CD4-positive, alpha-beta T cell treated with Interleukin-21 for 1 hour (primary cell): ENCODE data around the gene LRCH3.

Experiments
- DNase-seq: peaks from one replicate; pipeline ENCODE4 v3.0.0-alpha.2; 2020

The LRCH3 gene

GRCh38 chr3:197791113-197791891 is at the start of gene LRCH3:
TSS of gene LRCH3 (plus strand) at chr3:197791254. CDS start at chr3:197791279, 25 bp downstream.
- DNase-seq = peak; percentile 85

- DNase-seq = no peak
Measured at GRCh38 chr3:197742787-197743186, 48.3 kb upstream of the LRCH3 start.

- no peak for DNase-seq
Measured at GRCh38 chr3:197746209-197746608, 44.8 kb upstream of the LRCH3 start.

GRCh38 chr3:197746801-197747237 is 44.2 kb upstream of the LRCH3 start:
- DNase-seq = no peak

- no peak for DNase-seq
Measured at GRCh38 chr3:197748597-197749314, 42.3 kb upstream of the LRCH3 start.

GRCh38 chr3:197749315-197749600 is 41.8 kb upstream of the LRCH3 start:
- peak; percentile 64 for DNase-seq

- peak; percentile 90 for DNase-seq
Measured at GRCh38 chr3:197749601-197750395, 41.3 kb upstream of the LRCH3 start, which contains the start of gene FYTTD1. TSS of gene FYTTD1 (plus strand) at chr3:197749883. CDS start at chr3:197749972, 89 bp downstream.

GRCh38 chr3:197750396-197750831 is 40.6 kb upstream of the LRCH3 start:
- peak; percentile 69 for DNase-seq

- peak; percentile 43 for DNase-seq
Measured at GRCh38 chr3:197750858-197751737, 40.0 kb upstream of the LRCH3 start.

GRCh38 chr3:197752107-197752506 is 38.9 kb upstream of the LRCH3 start:
- no peak for DNase-seq

GRCh38 chr3:197753263-197753662 is 37.8 kb upstream of the LRCH3 start:
- DNase-seq = no peak

- no peak for DNase-seq
Measured at GRCh38 chr3:197756704-197757103, 34.4 kb upstream of the LRCH3 start.

- DNase-seq = no peak
Measured at GRCh38 chr3:197758512-197758911, 32.5 kb upstream of the LRCH3 start.

GRCh38 chr3:197761784-197762183 is 29.3 kb upstream of the LRCH3 start:
- no peak for DNase-seq

GRCh38 chr3:197775317-197775716 is 15.7 kb upstream of the LRCH3 start:
- DNase-seq = no peak

GRCh38 chr3:197782230-197782629 is 8.8 kb upstream of the LRCH3 start:
- DNase-seq = no peak

- no peak for DNase-seq
Measured at GRCh38 chr3:197784019-197784585, 7.0 kb upstream of the LRCH3 start.

- DNase-seq = no peak
Measured at GRCh38 chr3:197787412-197787811, 3.6 kb upstream of the LRCH3 start.

- no peak for DNase-seq
Measured at GRCh38 chr3:197789309-197789708, 1.7 kb upstream of the LRCH3 start.

- no peak for DNase-seq
Measured at GRCh38 chr3:197790033-197790432, 1.0 kb upstream of the LRCH3 start.

GRCh38 chr3:197791892-197792647 is 1.0 kb downstream of the LRCH3 start:
- DNase-seq = peak; percentile 47
